Midbrain (tissue), 1 donor: ENCODE data around the gene PNPO.

Experiments used
- DNase-seq: peaks from one replicate; lab custom pipeline; 2025; lab: John Stamatoyannopoulos, UW

PNPO gene

GRCh38 chr17:47949946-47950345 lies 8.6 kb downstream of the PNPO start:
- no peak for DNase-seq

- no peak for DNase-seq
Observed at GRCh38 chr17:47950448-47950847, 9.1 kb downstream of the PNPO start.

GRCh38 chr17:47952171-47953021 lies 11.0 kb downstream of the PNPO start:
- DNase-seq = no peak

DNA sequence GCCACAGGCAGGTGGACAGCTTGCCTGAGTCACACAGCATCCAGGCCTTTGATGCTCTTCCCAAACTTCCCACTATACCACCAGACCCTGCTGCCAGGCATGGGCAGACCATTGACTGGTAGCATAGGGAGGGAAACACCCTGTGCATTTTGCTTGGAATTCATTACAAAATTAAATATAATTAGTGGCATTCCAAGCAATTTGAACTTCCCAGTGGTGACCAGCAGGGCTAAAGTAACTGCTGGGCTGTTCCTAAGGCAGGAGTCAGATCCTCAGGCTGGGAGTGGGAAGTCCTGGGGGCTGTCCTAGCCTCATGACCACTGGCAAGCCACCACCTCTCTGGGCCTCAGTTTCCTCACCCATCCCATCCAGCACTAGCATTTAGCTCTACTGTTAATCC lies 12.5 kb downstream of the PNPO start:
- DNase-seq = no peak

DNA sequence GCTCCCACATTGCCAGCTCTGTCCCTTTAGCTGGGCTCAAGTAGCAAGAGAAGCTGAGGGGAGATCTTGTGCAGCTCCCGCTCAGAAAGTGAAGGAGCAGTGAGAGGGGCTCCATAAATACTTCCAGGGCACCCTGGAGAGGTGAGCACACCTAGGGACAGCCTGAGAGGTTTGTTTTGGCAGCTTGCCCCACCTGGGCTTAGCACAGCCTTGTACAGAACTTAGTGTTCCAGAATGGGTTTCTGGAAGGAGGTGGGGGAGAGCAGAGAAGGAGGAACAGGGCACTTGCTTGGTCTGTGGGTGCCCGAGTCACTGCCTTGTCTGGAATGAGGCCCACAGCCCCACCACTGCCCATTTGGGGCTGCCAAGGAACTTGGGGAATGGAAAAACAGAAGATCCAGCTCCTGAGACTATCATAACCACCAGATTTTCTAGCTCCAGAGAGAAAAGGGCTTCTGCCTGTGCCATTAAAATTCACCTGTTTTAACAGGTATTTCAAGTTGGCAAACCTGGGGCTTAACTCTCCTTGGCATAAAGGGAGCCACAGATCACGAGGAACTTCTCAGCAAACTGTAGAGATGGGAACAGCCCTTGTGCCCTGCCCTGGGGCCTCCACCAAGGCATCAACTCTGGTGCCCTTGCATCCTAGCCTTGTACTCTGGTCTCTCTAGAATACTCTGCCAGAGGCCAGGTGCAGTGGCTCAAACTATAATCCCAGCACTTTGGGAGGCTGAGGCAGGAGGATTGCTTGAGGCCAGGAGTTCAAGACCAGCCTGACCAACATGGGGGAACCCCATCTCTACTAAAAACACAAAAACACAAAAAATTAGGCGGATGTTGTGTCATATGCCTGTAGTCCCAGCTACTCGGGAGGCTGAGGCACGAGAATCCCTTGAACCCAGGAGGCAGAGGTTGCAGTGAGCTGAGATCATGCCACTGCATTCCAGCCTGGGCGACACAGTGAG lies 14.4 kb downstream of the PNPO start:
- no peak for DNase-seq

DNA sequence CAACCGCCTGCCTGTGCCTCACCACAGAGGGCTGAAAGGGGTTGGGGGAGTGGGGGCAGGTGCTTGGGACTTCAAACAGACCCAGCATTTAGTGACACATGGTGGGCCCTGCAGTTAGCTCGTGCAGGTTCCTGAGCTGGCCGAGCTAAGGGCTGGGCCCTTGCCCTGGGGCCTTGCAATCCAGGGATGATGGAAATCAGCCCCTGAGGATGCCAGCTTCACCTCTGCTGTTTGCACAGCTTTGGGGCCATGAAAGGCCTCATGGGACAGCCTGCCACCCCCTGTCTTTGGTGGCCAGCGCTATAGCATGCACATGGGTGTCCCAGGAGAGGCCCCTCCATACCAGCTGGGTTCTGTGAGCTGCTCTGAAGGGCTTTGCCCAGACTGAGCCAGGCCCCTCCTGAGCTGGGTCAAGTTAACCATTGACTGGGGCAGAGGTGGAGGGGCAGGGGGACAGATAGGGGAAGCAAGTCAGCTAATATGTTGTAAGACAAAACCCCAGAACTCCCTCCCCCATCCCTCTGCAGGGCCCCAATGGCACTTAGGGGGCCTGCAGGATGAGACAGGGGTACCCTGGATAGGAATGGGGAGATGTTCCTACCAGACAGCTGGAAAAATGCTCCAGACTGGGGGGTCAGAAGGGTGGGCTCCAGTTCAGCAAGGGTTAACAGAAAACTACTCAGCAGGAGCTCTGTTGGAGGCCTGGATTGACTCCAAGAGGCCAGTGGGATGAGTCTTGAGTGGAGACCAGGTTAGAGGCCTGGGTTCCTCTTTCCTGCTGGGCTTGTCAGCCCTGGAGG lies 15.6 kb downstream of the PNPO start:
- DNase-seq = no peak

- DNase-seq = no peak
Observed at GRCh38 chr17:47957591-47958490, 16.5 kb downstream of the PNPO start, which contains the start of gene PRR15L. TSS of gene PRR15L (minus strand) at chr17:47957883. CDS start at chr17:47953234, 4,649 bp downstream.

DNA sequence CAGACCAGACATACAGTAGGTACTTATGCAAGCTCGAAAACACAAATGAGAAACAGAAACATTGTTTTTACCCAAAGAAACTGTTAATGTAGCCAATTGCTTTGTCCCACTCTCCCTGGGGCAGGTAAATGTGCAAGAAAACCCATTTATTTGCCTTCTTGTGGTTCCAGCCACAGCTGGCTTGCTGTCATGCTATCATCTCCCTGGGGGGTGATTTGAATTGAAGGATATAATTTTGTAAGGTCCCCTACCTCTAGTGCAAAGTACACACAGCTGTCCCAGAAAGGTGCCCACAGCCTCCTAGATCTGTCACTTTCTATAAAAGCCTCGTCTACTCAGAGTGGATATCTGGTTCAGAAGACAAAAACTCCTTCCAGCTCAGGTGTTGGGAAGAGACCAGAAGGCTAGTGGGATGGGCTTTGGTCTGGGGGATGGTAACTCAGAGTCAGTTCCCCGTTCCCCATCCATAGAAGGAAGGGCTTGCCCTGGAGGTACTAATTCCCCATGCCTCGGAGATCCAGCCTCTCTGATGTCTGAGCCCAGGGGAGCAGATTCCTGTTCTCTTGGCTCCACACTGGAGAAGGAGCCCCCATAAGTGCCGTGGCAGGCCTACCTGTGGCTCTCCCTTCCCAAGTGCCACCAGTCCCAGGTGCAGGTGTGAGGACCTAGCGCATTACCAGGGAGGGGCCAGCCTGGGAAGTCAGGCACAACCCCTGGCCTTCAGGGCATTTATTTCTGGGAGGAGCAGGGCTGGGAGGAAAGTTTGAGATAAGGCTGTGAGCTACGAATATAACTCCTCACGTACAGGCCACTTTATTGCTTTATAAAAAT lies 18.7 kb downstream of the PNPO start:
- no peak for DNase-seq

GRCh38 chr17:47961406-47961805 lies 20.0 kb downstream of the PNPO start:
- no peak for DNase-seq

- no peak for DNase-seq
Observed at GRCh38 chr17:47962901-47963300, 21.5 kb downstream of the PNPO start.

- no peak for DNase-seq
Observed at GRCh38 chr17:47964856-47965255, 23.5 kb downstream of the PNPO start.

DNA sequence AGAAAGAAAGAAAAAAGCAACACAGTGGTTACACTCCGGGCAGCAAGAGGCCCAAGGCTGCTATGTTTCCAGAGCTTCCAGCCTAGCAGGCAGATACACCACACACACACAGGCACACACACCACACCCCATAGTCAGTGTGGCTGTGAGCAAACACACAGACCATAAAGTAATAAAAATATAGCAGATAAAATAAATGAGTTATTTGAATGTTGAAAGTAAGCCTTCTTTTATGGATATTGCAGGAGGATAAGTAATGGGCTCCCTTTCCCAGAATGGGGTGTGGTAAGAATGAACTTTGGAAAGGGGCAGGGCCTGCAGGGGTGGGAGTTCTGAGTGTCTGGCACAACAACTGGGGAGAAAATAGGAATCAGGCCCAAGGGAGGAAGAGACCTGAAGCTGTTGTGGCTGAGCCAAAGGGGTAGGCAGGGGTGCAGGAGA lies 24.7 kb downstream of the PNPO start:
- no peak for DNase-seq

GRCh38 chr17:47967607-47968252 lies 26.4 kb downstream of the PNPO start:
- no peak for DNase-seq

DNA sequence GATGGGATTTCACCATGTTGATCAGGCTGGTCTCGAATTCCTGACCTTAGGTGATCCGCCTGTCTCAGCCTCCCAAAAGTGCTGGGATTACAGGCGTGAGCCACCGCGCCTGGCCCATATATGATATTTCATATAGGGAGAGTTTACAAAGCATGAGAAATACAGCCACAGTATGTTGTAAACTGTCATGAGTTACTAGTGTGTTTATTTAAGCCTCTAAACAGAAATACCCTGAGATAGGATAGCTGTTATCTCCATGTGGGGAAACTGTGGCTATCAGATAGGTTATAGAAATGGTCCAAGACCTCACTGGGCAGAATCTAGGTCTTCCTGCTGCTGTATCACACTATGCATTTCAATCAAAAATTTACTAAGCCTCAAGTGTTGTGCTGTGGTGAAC lies 27.5 kb downstream of the PNPO start:
- DNase-seq = no peak

- DNase-seq = no peak
Observed at GRCh38 chr17:47969930-47970724, 28.8 kb downstream of the PNPO start.

DNA sequence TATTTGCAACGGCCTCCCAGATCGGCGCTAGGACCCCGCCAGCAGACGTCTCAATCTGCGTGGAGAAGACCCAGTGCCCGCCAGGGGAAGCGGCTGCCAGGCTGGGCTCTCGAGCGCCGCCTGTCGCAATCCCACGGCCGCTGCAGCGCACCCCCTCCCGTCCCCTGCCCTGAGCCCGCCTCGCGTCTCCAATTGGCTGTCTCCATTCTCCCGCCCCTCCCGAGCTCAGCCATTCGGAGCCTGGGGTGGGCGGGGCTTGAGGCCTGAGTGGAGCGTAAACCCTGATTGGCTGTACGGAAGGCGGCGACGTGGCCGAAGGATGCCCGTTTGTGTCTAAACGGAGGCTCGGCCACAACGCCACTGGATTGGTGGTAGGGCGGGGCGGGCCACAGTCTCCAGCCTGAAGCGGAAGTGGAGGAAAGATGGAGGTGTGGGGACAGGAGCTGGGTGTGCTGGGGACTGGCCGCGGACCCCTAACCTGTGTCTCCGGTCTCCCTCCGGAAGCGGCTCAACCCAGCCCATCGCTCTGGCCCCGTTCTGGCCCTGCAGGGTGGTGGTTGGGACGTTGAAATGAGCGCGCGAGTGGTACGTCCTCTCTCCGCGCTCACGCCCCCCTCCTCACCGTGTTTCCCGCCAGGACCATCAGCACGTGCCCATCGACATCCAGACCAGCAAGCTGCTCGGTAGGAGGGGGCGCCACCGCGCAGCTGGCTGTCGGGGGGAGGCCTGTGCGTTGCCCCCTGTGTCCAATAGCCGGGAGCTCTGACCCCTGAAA lies 29.5 kb downstream of the PNPO start, which contains the start of gene CDK5RAP3:
Gene CDK5RAP3 (plus strand): TSS at position 389 of the 775 bp plus-strand sequence. CDS start 34 bp downstream, at position 423.
- peak; percentile 99 for DNase-seq

DNA sequence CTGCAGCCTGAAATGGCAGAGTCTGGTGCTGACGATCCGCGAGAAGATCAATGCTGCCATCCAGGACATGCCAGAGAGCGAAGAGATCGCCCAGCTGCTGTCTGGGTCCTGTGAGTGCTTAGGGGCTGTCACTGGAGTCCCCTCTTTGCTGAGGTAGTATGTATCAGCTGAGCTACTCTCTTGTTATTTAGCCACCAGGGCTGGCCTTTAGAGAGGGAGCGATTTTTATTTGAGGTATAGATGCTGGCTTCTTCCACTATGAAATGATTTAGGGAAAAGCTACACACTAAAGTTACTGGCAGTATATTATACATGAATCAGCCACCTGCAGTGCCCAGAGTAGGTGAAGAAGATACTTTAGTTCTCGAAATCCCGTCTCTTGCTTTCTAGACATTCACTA lies 32.2 kb downstream of the PNPO start:
- DNase-seq = no peak
